MM.1S (cell line): ENCODE results near the gene ADD1.

Experiments
- DNase-seq: peaks from one replicate; pipeline ENCODE4 v3.0.0-alpha.2; 2015
- H2AFZ ChIP-seq: fragments of 300-600 bp; sonication (generic); 2 replicates; pipeline ENCODE4 v1.6.0; 2016; ENCODE audit warnings: antibody characterized with exemption, low read length
- H3F3A ChIP-seq: fragments of 300-600 bp; sonication (generic); 2 replicates; pipeline ENCODE4 v1.6.1; 2016; ENCODE audit warnings: mild to moderate bottlenecking, antibody characterized with exemption, low read length, moderate library complexity, mixed read lengths; ENCODE audit not compliant: insufficient read depth
- H3K27ac ChIP-seq: fragments of 300-600 bp; sonication (generic); 2 replicates; pipeline ENCODE4 v1.5.1; 2016; ENCODE audit warnings: mild to moderate bottlenecking, low read length
- H3K27me3 ChIP-seq: fragments of 300-600 bp; sonication (generic); replicated peaks from 2 replicates; pipeline ENCODE4 v1.6.0; 2016; ENCODE audit warnings: low read length; ENCODE audit not compliant: insufficient read depth
- H3K36me3 ChIP-seq: fragments of 300-600 bp; sonication (generic); replicated peaks from 2 replicates; pipeline ENCODE4 v1.6.1; 2016; ENCODE audit warnings: mild to moderate bottlenecking, low read length, mixed read lengths; ENCODE audit not compliant: insufficient read depth
- H3K4me1 ChIP-seq: fragments of 300-600 bp; sonication (generic); 2 replicates; pipeline ENCODE4 v1.6.1; 2016; ENCODE audit warnings: low read length, mixed read lengths
- H3K4me2 ChIP-seq: fragments of 300-600 bp; sonication (generic); 2 replicates; pipeline ENCODE4 v1.6.0; 2016; ENCODE audit warnings: low read depth, low read length
- H3K4me3 ChIP-seq: fragments of 300-600 bp; sonication (generic); 2 replicates; pipeline ENCODE4 v1.5.1; 2016; ENCODE audit warnings: low read length, mixed read lengths
- H3K79me2 ChIP-seq: fragments of 300-600 bp; sonication (generic); 2 replicates; pipeline ENCODE4 v1.6.1; 2016; ENCODE audit warnings: mixed run types, low read length, mixed read lengths
- H3K9ac ChIP-seq: fragments of 300-600 bp; sonication (generic); 2 replicates; pipeline ENCODE4 v1.6.1; 2016; ENCODE audit warnings: low read length, mixed read lengths
- H3K9me2 ChIP-seq: fragments of 300-600 bp; sonication (generic); replicated peaks from 2 replicates; pipeline ENCODE4 v1.6.1; 2016; ENCODE audit warnings: mild to moderate bottlenecking, low read length, mixed read lengths; ENCODE audit not compliant: insufficient read depth
- H3K9me3 ChIP-seq: fragments of 300-600 bp; sonication (generic); replicated peaks from 2 replicates; pipeline ENCODE4 v1.6.1; 2016; ENCODE audit warnings: mild to moderate bottlenecking, low read length, mixed read lengths; ENCODE audit not compliant: insufficient read depth
- H4K20me1 ChIP-seq: fragments of 300-600 bp; sonication (generic); 2 replicates; pipeline ENCODE4 v1.6.1; 2016; ENCODE audit warnings: mild to moderate bottlenecking, low read length, moderate library complexity, mixed read lengths; ENCODE audit not compliant: insufficient read depth
- CTCF ChIP-seq: fragments of 300-600 bp; sonication (generic); IDR thresholded peaks from 2 replicates; pipeline ENCODE4 v1.5.1; 2016; ENCODE audit warnings: antibody characterized with exemption, low read length, mixed read lengths
- EZH2 ChIP-seq: fragments of 300-600 bp; sonication (generic); optimal IDR thresholded peaks from 2 replicates; pipeline ENCODE3; 2017; ENCODE audit warnings: low read depth, mild to moderate bottlenecking, antibody characterized with exemption, low read length, mixed read lengths
- EZH2phosphoT487 ChIP-seq: fragments of 300-600 bp; sonication (generic); IDR thresholded peaks from 2 replicates; pipeline ENCODE4 v1.6.1; 2018; ENCODE audit warnings: antibody characterized with exemption, low read length

The ADD1 gene

GRCh38 chr4:2833671-2834000, 10.0 kb upstream of the ADD1 start:
- Histone ChIP-seq H3K9me3 (no peaks in the 10 kb centered on the region), H4K20me1 (no peaks in the 10 kb centered on the region), H3K9me2 (no peaks in the 10 kb centered on the region), H3K36me3 (no peaks in the 10 kb centered on the region), H2AFZ (no peak overlapping the region), H3K79me2 (no peaks in the 10 kb centered on the region), H3F3A (no peaks in the 10 kb centered on the region), H3K9ac (no peak overlapping the region), H3K4me2 (no peak overlapping the region), H3K4me1 (no peaks in the 10 kb centered on the region), H3K27me3 (no peaks in the 10 kb centered on the region), H3K4me3 (no peak overlapping the region), H3K27ac (no peak overlapping the region)
- DNase-seq, result no peak
- TF ChIP-seq EZH2, result no peak
- no peak for TF ChIP-seq EZH2phosphoT487
- no peak for TF ChIP-seq CTCF

DNA sequence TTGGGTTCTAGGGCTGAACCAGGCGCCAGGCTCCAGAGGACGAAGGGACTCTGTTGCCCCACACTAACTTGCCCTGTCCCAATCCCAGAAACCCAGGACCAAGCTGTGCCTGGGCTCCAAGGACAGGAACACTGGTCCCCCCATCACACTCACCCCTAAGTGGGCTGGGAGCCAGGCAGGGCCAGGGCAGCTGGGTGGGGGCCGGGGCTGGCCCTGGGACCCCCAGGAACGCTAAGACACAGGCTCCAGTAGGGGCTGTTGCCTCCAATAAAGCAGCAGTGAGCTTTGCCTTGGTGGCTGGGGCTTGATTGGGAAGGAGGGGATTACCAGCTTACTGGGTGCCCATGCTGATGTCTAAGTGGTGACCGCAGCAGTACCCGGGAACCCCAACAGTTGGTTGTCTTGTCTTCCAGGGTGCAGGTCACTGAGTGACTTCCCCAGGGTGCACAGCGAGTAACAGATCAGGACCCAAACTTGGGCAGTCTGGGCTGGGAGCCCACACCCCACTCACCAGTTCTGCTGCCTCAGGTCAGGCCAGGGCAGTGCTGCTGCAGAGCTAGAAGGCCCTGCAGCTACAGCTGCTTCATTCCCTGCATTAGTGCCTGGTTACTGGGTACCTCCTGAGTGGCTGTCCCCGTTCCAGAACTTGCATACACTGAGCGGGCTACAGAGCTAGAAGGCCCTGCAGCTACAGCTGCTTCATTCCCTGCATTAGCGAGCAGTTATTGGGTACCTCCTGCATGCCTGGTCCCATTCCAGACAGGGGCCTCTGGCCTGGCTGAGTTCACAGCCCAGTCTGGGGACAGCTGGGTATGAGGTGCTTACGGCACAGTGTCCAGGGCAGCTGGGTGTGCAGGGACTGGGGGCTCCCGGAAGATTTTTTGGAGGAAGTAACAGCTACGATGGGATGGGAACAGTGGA, 9.4 kb upstream of the ADD1 start:
- H3K27me3 ChIP-seq, result no peaks in the 10 kb centered on the region
- no peaks in the 10 kb centered on the region for H3F3A ChIP-seq
- H2AFZ ChIP-seq, result no peak overlapping the region
- no peaks in the 10 kb centered on the region for H3K4me1 ChIP-seq
- no peak overlapping the region for H3K27ac ChIP-seq
- H3K9ac ChIP-seq, result no peak overlapping the region
- no peaks in the 10 kb centered on the region for H3K9me3 ChIP-seq
- no peak overlapping the region for H3K4me2 ChIP-seq
- no peaks in the 10 kb centered on the region for H3K36me3 ChIP-seq
- no peak overlapping the region for H3K4me3 ChIP-seq
- no peaks in the 10 kb centered on the region for H4K20me1 ChIP-seq
- no peak for DNase-seq
- no peaks in the 10 kb centered on the region for H3K79me2 ChIP-seq
- H3K9me2 ChIP-seq, result no peaks in the 10 kb centered on the region
- no peak for TF ChIP-seq CTCF
- TF ChIP-seq EZH2, result no peak
- TF ChIP-seq EZH2phosphoT487, result no peak

- Histone ChIP-seq H3K27me3 (no peaks in the 10 kb centered on the region), H3K4me2 (no peak overlapping the region), H3K4me3 (no peak overlapping the region), H3K9me3 (no peaks in the 10 kb centered on the region), H3F3A (no peaks in the 10 kb centered on the region), H3K27ac (no peak overlapping the region), H2AFZ (no peak overlapping the region), H4K20me1 (no peaks in the 10 kb centered on the region), H3K79me2 (no peaks in the 10 kb centered on the region), H3K4me1 (no peaks in the 10 kb centered on the region), H3K9me2 (no peaks in the 10 kb centered on the region), H3K9ac (no peak overlapping the region), H3K36me3 (no peaks in the 10 kb centered on the region)
- TF ChIP-seq EZH2phosphoT487 (no peak), EZH2 (no peak), CTCF (no peak)
- DNase-seq, result no peak
Measured at GRCh38 chr4:2835978-2836377, 7.7 kb upstream of the ADD1 start.
